ENCODE data around the gene SEMA4B.

DNA sequence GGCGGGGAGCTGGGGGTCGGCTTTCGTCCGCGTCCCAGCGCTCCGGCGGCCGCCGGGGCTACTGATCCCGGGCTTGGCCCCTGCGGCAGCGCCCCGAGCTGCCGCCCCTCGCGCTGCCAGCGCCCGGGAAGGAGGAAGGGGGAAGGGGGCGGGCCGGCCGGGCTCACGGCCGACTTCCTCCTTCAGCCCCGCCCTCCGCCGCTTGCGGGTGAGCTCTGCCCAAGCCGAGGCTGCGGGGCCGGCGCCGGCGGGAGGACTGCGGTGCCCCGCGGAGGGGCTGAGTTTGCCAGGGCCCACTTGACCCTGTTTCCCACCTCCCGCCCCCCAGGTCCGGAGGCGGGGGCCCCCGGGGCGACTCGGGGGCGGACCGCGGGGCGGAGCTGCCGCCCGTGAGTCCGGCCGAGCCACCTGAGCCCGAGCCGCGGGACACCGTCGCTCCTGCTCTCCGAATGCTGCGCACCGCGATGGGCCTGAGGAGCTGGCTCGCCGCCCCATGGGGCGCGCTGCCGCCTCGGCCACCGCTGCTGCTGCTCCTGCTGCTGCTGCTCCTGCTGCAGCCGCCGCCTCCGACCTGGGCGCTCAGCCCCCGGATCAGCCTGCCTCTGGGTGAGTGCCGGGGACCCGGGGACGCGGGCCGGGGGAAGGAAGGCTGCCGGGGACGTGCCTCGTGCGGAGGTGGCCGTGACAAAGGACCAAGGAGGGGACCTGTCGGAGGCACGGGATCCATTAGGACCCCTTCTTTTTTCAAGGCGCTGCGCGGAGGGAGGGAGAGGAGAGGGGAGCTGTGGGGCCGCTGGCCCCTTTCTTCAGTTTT lies at the start of gene SEMA4B:
- no peak for TF ChIP-seq CTCF (IDR thresholded peaks at IDR 0.05; ENCODE audit: insufficient read depth, low read length, poor library complexity, severe bottlenecking)
- no peak for TF ChIP-seq EZH2phosphoT487 (conservative IDR thresholded peaks at IDR 0.05; ENCODE audit: low read length)
